Endothelial cell of umbilical vein (primary cell): ENCODE results near the gene RPL13. TPM values are rescaled to one million over a fixed set of nuclear protein-coding genes. Genes with fewer than 3 reads are reported as not detected.
"Not testable (repeated sequence)": the region's sequence is repeated elsewhere in the genome, so short reads cannot be mapped to it uniquely, and the experiment has no call there.

Experiments used
- BruUV-seq: library from RNA; stranded (reverse); fragments of 400-500 nt; replicated peaks from 2 replicates; lab custom pipeline; 2021; lab: Mats Ljungman, UMichigan
- CTCF ChIA-PET: fragments of 300-600, 350-600 bp; sonication (Branson Sonifier 250); formaldehyde crosslinking; loops from one replicate; lab custom pipeline; 2021; ENCODE audit warnings: antibody characterized with exemption, inconsistent platforms; lab: Charles Lee
- POLR2A ChIA-PET: fragments of 300-600, 350-600 bp; sonication (Branson Sonifier 250); formaldehyde crosslinking; loops from one replicate; lab custom pipeline; 2021; ENCODE audit warnings: antibody characterized with exemption, inconsistent platforms; lab: Charles Lee
- DNase-seq: peaks from one replicate; pipeline ENCODE4 v3.0.0-alpha.2; 2011; ENCODE audit warnings: low read depth, low spot score
- FAIRE-seq: peaks from 2 replicates; lab custom pipeline; 2011; peaks lifted over from hg19 to GRCh38; lab: Jason Lieb, UNC
- H2AFZ ChIP-seq: 2 replicates; pipeline ENCODE4 v1.6.0; 2012; ENCODE audit warnings: low read depth, low read length, control low read depth, inconsistent platforms
- H3K27ac ChIP-seq: 2 replicates; pipeline ENCODE4 v1.5.1; 2011; ENCODE audit warnings: low read depth, mild to moderate bottlenecking, control low read depth, low read length, moderate library complexity; ENCODE audit not compliant: insufficient read depth
- H3K27me3 ChIP-seq, 2 experiments: 2 replicates each; pipeline versions ENCODE4 v1.6.0 to v1.6.1; 2011; ENCODE audit warnings: low read length in 2 of 2, mixed read lengths in 1 of 2; ENCODE audit not compliant: control insufficient read depth in 2 of 2, insufficient read depth in 2 of 2
- H3K36me3 ChIP-seq, 2 experiments: 2 replicates in 1 of 2; 3 replicates in 1 of 2; pipeline ENCODE4 v1.5.1; 2011; ENCODE audit warnings: low read length in 2 of 2, mild to moderate bottlenecking in 1 of 2, moderate library complexity in 1 of 2; ENCODE audit not compliant: control insufficient read depth in 2 of 2, insufficient read depth in 2 of 2; ENCODE audit errors: extremely low read depth in 1 of 2
- H3K4me1 ChIP-seq: 3 replicates; pipeline ENCODE4 v1.5.1; 2011; ENCODE audit warnings: mild to moderate bottlenecking, low read length; ENCODE audit not compliant: control insufficient read depth, insufficient read depth; ENCODE audit errors: extremely low read depth
- H3K4me2 ChIP-seq: 2 replicates; pipeline ENCODE4 v1.6.1; 2011; ENCODE audit warnings: low read length, control low read depth, mixed read lengths; ENCODE audit not compliant: insufficient read depth
- H3K4me3 ChIP-seq, 3 experiments: fragments of 200-600 bp in 1 of 3; sonication (generic), shearing (Covaris generic) in 1 of 3; replicated peaks in 1 of 3; 2 replicates each; pipeline ENCODE4 v1.5.1; 2011 to 2016; ENCODE audit warnings: control low read depth in 3 of 3, low read length in 3 of 3, mild to moderate bottlenecking in 2 of 3, inconsistent platforms in 1 of 3, low read depth in 1 of 3, moderate library complexity in 1 of 3; ENCODE audit not compliant: insufficient read depth in 1 of 3
- H3K79me2 ChIP-seq: 2 replicates; pipeline ENCODE4 v1.6.0; 2012; ENCODE audit warnings: low read length, inconsistent platforms; ENCODE audit not compliant: control insufficient read depth, insufficient read depth
- H3K9ac ChIP-seq: replicated peaks from 2 replicates; pipeline ENCODE3; 2011; ENCODE audit warnings: low read length, control low read depth; ENCODE audit not compliant: insufficient read depth; ENCODE audit errors: extremely low read depth
- H3K9me1 ChIP-seq: replicated peaks from 3 replicates; pipeline ENCODE4 v1.6.0; 2011; ENCODE audit warnings: mild to moderate bottlenecking, low read length; ENCODE audit not compliant: control insufficient read depth, insufficient read depth; ENCODE audit errors: extremely low read depth
- H3K9me3 ChIP-seq: replicated peaks from 2 replicates; pipeline ENCODE4 v1.5.1; 2012; ENCODE audit warnings: low read length, inconsistent platforms; ENCODE audit not compliant: control insufficient read depth, insufficient read depth
- H4K20me1 ChIP-seq: replicated peaks from 2 replicates; pipeline ENCODE3; 2011; ENCODE audit warnings: mild to moderate bottlenecking, low read length; ENCODE audit not compliant: control insufficient read depth, insufficient read depth; ENCODE audit errors: extremely low read depth
- CTCF ChIP-seq, 2 donors: IDR thresholded peaks; 1 replicate in 1 of 2; 2 replicates in 1 of 2; pipeline ENCODE4 v1.5.1; 2011; ENCODE audit warnings: low read length in 2 of 2, mild to moderate bottlenecking in 2 of 2, moderate library complexity in 2 of 2, control low read depth in 1 of 2, inconsistent platforms in 1 of 2, low read depth in 1 of 2; ENCODE audit not compliant: insufficient read depth in 1 of 2; ENCODE audit errors: extremely low read depth in 1 of 2
- EZH2 ChIP-seq: IDR thresholded peaks from 2 replicates; pipeline ENCODE4 v1.6.1; 2012; ENCODE audit warnings: borderline replicate concordance, low read depth, mild to moderate bottlenecking, moderate library complexity, low read length, inconsistent platforms; ENCODE audit not compliant: severe bottlenecking
- FOS ChIP-seq: IDR thresholded peaks from 2 replicates; pipeline ENCODE4 v1.6.1; 2011; ENCODE audit warnings: mild to moderate bottlenecking, low read length, moderate library complexity, borderline replicate concordance; ENCODE audit not compliant: insufficient read depth
- GATA2 ChIP-seq: IDR thresholded peaks from 2 replicates; pipeline ENCODE4 v1.7.0; 2011; ENCODE audit warnings: low read depth, mild to moderate bottlenecking, moderate library complexity, mixed read lengths, low read length; ENCODE audit not compliant: insufficient read length, insufficient read depth
- JUN ChIP-seq: IDR thresholded peaks from 2 replicates; pipeline ENCODE4 v1.6.1; 2011; ENCODE audit warnings: borderline replicate concordance, low read depth; ENCODE audit not compliant: insufficient read length, insufficient read depth
- MAX ChIP-seq: IDR thresholded peaks from 2 replicates; pipeline ENCODE4 v1.6.1; 2011; ENCODE audit not compliant: insufficient read depth, insufficient read length
- MYC ChIP-seq: IDR thresholded peaks from one replicate; pipeline ENCODE4 v1.6.1; 2011; ENCODE audit warnings: mild to moderate bottlenecking, low read depth, low read length
- POLR2A ChIP-seq: IDR thresholded peaks from 2 replicates; pipeline ENCODE4 v1.6.1; 2012; ENCODE audit warnings: low read depth, mild to moderate bottlenecking, control low read depth, low read length
- POLR2AphosphoS5 ChIP-seq: IDR thresholded peaks from 2 replicates; pipeline ENCODE4 v1.6.1; 2012; ENCODE audit warnings: low read depth, mild to moderate bottlenecking, control low read depth, low read length, moderate library complexity; ENCODE audit not compliant: insufficient read depth
- dilution Hi-C: fragments of 300-500 bp; cut with MboI; formaldehyde crosslinking; loops from one replicate; pipeline ENCODE4 v1.15.0; 2019; ENCODE audit warnings: low sequenced_read_pairs; ENCODE audit not compliant: extremely low pct_ligation_motif_present
- intact Hi-C: fragments of 100-400 bp; cut with micrococcal nuclease; formaldehyde crosslinking; loops from one replicate; pipeline ENCODE4 v1.10.0; 2022
- polyA plus RNA-seq, 4 experiments: library from polyadenylated mRNA; depleted of rRNA in 3 of 4; stranded (reverse) in 3 of 4; unstranded in 1 of 4; fragments of >200 nt; gene quantifications; 2 replicates each; pipeline versions ENCODE4 v1.2.1 to v1.2.3, GENCODE V29; 2011 to 2012; ENCODE audit warnings: missing spikeins in 1 of 4
- total RNA-seq: library from RNA; stranded (reverse); gene quantifications from 2 replicates; pipeline ENCODE4 v1.2.3, GENCODE V29; 2021

The RPL13 gene
- total and polyA plus RNA-seq, 2 donors (not counting 3 experiments of a cell fraction or from before 2014, with no cell fraction given) = 1,463 to 5,670 TPM

GRCh38 chr16:89570342-89570923 is 10.0 kb downstream of the RPL13 start:
- Histone ChIP-seq H3K9me3 (no peaks in the 10 kb centered on the region), H3K4me3 (no peak overlapping the region), H3K36me3 (no peaks in the 10 kb centered on the region), H4K20me1 (no peaks in the 10 kb centered on the region), H3K4me2 (no peak overlapping the region), H3K4me1 (peaks cover 14% of the 10 kb centered on the region), H3K9me1 (no peaks in the 10 kb centered on the region), H3K79me2 (no peaks in the 10 kb centered on the region), H3K27ac (no peak overlapping the region), H3K27me3 (no peaks in the 10 kb centered on the region), H3K9ac (no peak overlapping the region), H2AFZ (no peak overlapping the region)
- DNase-seq (no peak), FAIRE-seq (no peak)
- TF ChIP-seq JUN (no peak), POLR2AphosphoS5 (no peak), POLR2A (no peak), EZH2 (no peak), CTCF (IDR thresholded peaks at IDR 0.05; ENCODE audit: extremely low read depth in 1 of 2, insufficient read depth in 1 of 2, low read depth in 1 of 2, low read length in 2 of 2) (no peak), GATA2 (no peak), FOS (no peak), MYC (no peak), MAX (no peak)
- no TSS peak for BruUV-seq
- POLR2A ChIA-PET = no interaction called here
- intact Hi-C loops = loop anchor here (10.0 kb wide), 1 partner anchor 154 kb away; the partner anchor contains the start of genes VPS9D1 and ZNF276
- dilution Hi-C loops = no loop called here
- CTCF ChIA-PET = no interaction called here

- H3K9me1 ChIP-seq, DNase-seq, H3K27ac ChIP-seq, FAIRE-seq, H4K20me1 ChIP-seq, H3K27me3 ChIP-seq, H3K9ac ChIP-seq, H3K4me3 ChIP-seq, POLR2A ChIA-PET, H3K4me1 ChIP-seq, H3K4me2 ChIP-seq, dilution Hi-C loops, H3K9me3 ChIP-seq, BruUV-seq, H3K79me2 ChIP-seq, H3K36me3 ChIP-seq, H2AFZ ChIP-seq, CTCF ChIA-PET: not testable (repeated sequence)
- intact Hi-C loops = loop anchor here (10.0 kb wide), 1 partner anchor 154 kb away; the partner anchor contains the start of genes VPS9D1 and ZNF276
Observed at GRCh38 chr16:89570983-89571598, 10.6 kb downstream of the RPL13 start.
